Activated gamma-delta T cell (primary cell): ENCODE data around the gene HOXA9.

Experiments used
- DNase-seq: peaks from one replicate; lab custom pipeline; 2025; lab: John Stamatoyannopoulos, UW

HOXA9 gene

DNA sequence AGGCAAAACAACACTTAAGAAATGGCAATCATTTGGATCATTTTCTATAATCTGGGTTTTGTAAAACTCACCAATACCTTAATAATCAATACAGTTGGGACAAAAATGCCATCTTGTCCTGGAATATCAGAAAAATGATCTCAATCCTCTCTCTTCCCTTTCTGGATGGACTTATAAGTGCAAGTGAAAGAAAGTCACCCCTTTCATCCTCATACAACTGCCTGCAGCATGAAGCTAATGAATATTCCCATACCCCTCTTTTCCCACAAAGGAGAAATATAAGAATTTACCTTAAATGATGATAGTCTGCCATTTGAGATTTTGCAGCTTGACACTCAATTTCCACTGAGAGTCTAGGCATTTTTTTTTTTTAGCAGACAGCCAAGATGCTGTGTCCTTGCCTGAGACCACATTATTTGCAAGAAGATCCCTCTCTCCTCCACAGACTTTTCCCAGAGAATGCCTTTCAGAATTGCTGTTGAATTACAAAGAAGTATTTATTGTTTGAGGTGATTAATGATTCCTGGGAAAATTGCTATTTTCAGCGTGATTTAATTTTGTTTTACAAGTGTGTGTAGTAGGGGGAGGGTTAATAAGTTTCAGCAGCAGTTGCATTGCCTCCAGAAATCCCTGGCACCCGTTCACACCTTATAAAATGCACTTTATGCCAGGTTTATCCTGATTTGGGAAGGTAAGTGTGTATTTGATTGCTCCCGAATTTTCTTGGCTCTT lies 38.6 kb downstream of the HOXA9 start:
- DNase-seq, result no peak

DNA sequence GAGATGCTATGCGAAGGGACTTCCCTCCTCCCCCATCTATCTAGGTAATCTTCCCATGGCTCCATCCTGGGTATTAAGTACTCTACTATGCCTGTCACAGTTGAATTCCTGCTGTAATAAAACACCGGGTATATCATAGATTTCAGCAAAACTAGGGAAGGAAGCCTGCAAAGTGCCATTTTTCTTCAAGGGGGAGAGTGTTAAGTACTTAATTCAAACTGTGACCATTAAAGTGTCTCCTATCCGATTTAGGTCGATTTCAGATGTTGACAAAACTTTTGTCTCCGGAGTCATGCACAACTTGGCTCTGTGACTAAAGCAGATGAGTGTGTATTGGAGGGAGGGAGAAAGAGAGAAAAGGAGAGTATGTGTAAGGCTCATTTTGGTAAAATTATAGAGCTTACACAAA lies 39.3 kb downstream of the HOXA9 start:
- no peak for DNase-seq

DNA sequence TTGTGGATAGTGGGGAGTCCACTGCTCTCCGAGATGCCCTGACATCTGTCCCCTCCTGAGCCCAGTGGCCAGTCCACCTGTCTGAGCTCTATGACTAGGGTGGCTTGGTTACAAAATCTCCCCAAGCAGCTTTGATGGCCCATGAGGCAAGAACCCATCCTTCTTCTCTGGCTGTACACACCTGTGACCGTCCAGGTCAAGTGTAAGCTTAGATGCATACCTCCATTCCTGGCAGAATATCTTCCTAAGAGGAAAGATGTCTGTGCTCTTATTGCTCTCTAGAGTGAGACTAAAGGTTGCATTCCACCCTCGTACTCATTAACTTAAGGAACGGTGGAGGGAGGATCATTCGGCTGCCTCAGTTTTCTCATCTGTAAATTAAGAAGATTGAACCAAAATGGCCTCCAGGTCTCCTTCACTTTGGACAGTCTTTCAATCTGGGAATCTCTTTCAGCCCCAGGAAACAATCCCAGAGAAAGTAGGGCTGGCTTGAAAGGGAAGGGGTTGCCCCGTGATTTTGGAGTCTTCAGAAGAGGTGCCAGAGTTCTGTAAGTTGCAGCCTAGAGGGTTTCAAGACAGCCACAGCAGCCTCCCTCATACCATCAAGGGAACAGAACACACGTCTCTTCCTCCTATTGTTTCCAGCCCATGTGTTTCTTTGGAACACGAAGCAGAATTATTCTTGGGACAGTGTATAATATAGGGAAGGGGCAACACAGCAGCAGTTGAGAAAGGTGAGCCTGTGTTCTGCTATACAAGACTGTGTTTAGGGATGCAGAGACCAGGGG lies 40.2 kb downstream of the HOXA9 start:
- no peak for DNase-seq

DNA sequence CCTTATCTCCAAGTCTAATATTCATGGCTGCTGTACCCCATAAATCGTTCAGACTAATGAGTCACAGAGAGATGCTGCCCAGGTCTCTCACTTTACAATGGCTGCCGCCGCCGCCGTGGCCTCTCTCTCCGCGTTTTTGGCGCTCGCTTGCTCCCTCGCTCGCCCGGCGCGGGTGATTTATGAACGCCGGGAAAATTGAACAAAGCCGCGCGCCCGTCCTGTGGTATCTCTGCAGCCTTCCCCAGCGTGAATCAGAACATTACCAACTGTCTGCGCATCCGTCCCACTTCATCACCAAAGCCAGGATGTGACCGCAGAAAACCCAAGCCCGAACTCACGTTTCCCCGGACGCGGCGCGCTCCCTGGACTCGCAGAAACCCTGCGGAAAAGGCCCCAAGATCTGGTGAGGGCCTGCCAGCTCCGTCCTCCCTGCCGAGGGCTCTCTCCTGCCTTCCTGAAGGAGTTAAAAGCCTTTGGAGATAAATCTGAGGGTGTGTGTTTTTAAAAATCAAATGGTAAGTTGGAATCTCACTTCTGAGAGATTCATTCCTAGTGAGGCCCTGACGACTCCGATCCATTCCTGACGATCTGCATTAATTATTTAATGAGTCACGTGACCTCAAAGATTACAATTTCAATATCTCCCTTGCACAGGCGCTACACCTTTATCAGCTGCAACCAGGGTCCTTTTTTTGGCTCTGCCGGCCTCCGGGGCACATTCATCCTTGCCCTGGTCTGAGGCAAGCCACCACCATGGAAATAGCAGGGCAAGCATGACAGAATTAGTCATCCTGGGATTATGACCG lies 41.0 kb downstream of the HOXA9 start:
- DNase-seq, result no peak

DNA sequence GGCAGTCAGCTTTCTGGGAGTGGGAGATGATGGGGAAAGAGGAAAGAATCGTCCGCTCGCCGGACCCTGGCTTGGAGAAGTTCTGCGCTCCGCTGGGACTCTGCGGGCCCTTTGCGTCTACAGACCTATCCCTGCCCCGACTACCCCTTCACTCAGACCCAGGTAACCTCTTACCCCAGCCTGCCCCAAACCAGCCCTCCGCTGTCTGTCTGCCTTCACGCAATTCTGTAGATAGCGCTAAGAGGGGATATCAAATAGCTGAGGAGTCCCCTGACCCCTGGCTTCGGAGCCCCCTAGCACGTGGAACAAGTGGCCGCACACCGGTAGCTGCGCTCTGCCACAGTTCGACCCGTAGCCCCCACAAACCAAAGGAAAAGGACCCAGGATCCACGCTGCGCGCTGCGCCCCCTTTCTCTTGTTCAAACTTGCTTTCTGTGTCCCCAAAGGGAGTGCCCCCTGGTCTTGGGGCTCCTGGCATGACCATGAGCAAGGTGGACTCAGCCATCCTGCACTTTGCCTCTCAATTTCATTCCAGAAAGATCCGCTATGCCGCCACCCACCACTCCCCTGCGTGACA lies 41.8 kb downstream of the HOXA9 start:
- DNase-seq, result no peak

DNA sequence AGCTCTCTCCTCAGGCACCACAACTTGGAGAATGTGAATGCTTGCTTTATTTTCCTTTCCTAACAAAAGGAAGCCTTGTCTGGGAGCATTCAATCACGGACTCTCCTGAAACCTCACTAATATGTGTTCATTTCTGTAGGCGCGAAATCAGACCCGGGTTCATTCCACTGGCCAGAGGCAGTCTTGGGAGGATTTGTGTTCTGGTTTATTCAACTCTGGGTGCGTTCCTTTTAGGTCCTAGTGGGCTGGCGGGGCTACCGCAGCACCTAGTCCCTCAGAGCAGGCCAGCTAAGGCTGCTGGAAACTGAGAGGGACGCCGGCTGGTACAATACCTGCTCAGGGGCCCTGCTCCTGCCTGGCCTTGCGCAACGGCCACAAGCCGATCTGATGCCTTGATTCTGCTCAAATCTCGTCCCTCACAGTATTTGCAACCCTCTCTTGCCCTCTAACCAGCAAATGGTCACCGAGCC lies 42.3 kb downstream of the HOXA9 start:
- no peak for DNase-seq

DNA sequence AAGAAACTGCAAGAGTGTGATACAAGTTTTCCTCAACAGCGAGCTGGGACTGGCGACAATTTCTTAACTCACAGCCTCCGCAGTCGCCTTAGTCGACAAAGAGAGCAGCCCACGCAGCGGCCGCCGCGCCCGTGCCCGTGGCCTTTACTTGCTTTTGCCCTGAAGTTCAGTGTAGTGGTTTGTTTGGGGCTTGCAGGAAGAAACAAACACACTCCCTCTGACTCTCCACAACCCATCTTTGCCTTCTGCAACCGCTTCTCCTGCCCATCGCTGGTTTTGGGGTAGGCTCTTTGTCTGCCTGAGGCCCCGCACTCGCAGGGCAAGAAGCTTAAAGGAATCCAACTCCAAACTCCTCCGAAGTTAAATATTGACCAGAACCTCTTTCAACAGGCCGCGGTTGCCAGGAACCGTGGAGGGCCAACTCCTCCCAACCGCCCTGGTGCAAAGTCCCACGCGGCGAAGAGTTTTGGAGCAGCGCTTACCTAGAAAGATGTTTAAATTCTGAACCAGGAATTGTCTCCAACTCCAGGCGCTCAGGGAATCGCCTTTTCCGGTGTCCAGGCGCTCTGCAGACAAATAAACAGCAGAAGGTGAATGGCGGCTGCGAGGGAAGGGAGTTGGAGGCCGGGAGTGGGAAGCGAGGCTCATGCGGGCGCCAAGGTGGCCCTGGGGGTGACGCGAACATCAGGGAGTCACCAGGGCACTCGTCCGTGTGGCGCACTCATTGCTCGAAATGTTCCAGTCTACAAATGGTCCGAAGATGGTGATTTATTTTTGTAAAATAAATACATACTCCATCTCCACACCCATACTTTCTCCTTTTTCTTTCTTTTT lies 43.0 kb downstream of the HOXA9 start:
- no peak for DNase-seq

DNA sequence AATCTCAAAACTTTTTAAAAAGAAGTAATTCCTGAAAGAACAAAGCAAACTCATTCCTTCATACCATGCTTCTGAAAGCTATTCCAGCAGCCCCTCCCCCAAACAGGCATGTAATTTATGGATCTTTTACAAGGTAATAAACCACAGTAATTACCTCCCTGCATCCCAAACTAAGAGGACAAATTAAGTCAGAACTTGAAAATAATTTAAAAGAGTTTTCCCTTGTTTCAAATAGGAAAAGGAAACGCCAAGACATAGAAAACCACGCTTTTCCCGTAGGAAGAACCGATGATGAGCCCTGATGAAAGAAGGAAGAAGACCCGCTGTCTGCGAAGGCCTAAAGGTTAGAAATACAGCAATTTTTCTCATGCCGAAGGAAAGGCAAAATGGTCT lies 43.7 kb downstream of the HOXA9 start:
- DNase-seq, result no peak

DNA sequence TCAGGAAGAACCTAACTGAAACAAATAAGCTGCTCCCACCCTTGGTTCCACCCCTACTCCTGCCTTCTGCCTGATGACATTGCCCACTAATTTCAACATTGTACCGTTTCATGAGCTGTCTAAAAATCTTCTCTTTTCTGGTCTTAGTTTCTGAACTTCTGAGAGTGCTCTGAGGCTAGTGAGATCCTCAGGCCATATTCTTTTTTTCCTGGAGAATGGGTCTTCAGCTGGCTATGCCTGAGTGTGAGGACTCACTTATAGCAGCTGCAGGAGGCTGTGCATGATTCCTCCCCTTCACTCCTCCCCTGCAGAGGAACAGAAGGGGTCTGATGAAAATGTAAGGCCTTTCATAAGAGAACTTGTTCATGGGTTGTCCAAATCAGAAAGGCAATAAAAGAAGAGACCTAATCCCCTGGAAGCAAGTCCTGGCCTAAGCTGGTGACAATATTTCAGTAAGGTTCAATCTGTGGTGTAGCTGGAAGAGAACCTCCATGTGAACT lies 45.9 kb downstream of the HOXA9 start:
- DNase-seq, result no peak

DNA sequence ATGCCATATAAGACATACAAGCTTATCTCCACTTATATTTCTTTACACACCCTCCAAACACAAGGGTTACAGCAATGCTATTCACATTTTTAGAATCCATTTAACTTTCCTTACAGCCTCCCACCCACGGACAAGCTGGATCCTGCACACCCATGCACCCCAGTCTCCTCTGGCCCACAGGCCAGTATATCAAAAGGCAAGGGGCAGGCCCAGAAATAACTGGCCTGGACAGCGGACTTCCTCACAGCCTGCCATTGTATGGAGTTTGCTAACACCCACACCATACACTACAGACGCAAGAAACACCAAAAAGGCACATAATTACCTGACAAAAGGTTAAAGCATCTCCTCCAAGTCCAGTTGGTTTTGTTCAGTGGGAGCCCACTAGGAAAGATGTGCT lies 46.8 kb downstream of the HOXA9 start:
- no peak for DNase-seq

DNA sequence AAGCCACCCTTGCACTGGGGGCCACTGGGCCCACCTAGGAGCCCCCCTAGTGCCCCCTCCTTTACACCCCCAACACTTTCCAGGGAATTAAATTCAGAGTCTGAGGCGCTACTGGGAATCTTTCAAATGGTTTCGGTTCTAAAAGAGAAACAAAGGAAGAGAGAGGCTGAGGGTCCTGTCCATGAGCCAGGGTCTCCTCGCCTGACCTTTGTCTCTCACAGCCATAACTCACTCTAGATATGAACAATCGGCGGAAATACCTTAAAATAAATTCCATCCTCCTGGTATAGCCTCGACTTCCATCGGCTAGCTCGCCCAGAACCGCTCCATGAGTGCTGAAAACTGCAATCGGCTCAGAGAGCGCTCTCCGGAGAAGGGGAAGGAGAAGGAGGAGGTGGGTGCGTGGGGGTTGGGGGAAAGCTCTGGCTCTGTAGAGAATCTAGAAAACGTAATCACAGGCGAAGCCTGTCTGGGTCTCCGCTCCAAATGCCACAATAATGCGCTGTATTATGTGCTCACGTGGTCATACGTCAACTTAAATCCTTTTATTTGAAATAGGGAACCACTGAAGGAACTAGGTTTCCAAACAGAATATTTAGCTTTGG lies 47.3 kb downstream of the HOXA9 start:
- DNase-seq, result no peak

DNA sequence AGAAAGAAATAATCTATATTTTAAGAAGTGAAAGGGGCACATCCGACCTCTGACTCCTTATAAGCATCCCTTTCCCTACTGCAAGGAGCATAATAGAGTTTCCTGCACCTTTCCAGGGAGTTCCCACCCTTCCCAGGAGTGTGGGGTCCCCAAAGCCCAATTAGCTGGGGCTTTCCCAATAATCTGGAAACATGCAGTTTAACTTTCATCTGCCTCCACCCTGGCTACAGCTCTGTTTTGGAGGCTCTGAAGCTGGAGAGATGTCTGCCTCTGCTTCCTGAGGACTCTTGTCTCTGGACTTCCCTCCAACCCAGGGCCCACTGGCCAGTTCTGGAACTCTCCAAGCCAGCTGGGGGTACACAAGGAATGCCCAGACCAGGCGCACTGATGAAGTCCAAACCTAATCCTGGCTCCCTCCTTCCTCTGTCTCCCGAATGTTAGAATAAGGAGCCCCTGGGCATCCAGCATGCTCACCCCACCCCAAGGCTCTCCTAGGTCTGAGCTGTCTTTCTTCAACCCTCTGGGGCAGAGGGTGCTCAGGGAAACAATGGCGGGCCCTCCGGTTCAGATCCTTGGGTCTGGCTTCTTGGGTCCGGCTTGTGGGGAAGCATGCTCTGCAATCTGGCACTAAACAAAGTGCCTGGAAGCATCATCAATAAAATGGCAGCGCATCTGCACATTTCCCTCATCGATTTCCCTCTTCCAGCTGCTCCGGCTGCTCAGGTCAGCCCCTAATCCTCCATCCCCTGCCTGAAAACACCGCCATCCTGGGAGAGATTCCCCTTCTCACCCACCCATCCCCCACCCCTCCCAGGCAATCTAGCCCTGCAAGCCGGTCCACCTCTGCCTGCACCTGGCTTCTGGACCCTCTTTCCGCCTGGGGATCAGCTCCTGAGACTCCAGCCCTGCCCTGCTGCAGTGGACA lies 48.1 kb downstream of the HOXA9 start:
- no peak for DNase-seq

DNA sequence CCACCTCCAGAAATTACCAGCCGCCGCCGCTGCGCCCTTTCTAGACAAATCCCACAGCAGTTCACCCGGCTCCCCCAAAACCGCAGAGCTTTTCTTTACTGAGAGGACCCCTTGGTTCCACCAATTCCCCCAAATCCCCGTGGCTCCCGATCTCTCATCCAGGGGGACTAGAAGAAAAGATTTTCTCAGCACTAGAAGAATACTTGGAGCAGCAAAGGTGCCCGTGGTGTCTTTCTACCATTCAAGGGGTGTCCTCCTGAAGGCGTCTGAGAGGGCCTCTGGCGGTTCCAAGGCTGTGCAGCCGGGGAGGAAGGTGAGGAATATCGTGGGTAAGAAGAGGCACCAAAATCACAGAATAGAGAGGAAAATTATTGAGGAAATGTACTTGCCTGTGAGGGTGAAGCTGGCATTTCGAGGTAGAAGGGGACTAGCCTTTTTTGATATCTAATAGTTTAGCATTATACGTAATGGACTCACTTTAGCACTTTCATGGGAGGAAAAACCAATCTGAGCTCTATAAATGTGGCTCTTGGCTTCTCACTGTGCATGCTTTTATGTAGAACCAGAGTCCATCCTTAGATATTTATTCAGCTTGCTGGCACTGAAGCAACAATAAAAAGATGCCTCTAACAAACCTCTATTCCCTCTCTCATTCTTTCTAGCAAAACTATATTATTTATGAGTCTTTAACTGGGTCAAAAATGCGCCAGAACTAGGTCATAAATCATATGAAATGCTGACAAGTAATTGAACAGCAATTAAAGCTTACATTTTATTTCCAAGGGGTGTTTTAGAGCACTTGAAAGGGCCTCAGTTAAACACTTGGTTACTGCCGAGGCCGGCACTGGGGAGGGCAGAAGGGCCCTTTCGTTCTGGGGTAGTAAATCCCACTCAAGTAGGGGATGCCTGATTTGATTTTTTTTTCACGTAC lies 49.0 kb downstream of the HOXA9 start:
- DNase-seq, result no peak

DNA sequence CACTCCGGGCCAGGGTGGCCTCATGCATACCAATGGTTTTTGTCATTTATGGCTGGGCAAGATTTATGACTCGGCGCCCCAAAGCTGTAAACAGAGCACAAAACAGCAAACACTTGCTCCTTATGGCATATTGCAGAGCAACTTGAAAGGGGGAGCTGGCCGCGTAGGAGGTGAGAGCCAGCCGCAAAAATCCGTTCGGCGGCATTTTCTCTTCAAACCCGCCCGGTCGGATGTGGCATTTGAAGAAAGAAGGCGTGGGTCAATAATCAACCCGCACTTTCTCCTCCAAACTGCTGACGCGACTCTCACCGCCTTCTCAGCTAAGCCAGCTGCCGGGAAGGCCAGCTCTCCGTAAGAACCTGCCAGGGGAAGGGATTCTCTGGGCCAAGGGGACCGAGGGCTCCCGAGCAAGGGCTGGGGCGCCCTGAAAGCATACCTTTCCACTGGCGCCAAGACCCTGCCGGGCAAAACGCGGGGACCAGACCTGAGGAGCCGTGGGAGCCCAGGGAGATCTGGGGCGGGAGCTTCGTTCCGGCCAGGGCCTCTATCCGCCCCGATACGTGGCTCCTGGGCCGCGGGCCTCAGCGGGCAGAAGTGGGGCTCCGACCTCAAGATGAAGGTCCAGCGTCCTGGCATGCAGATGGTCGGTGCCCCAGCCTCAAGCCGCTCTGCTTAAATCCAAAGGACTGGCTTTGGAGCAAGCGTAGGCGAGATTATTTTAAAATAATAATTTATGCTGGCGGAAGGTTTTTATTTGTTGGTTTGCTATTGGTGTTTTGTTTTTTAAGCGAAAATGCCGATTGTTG lies 49.9 kb downstream of the HOXA9 start:
- no peak for DNase-seq

DNA sequence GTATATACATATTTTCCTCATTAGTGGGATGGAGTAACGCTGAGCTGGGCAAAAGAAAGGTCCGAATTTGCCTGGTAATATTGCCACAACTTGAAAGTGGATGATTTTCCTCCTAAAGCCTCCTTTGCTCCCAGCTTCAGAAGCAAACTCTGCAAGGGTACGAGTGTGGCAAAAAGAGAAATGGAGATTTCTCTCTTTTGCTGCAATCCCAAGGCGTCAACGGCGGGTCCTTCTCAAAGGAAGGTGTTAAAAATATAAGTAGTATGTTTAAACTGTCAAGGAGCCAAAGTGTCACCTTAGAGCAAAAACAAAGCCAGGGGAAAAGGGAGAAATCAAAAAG lies 50.5 kb downstream of the HOXA9 start:
- DNase-seq, result no peak

DNA sequence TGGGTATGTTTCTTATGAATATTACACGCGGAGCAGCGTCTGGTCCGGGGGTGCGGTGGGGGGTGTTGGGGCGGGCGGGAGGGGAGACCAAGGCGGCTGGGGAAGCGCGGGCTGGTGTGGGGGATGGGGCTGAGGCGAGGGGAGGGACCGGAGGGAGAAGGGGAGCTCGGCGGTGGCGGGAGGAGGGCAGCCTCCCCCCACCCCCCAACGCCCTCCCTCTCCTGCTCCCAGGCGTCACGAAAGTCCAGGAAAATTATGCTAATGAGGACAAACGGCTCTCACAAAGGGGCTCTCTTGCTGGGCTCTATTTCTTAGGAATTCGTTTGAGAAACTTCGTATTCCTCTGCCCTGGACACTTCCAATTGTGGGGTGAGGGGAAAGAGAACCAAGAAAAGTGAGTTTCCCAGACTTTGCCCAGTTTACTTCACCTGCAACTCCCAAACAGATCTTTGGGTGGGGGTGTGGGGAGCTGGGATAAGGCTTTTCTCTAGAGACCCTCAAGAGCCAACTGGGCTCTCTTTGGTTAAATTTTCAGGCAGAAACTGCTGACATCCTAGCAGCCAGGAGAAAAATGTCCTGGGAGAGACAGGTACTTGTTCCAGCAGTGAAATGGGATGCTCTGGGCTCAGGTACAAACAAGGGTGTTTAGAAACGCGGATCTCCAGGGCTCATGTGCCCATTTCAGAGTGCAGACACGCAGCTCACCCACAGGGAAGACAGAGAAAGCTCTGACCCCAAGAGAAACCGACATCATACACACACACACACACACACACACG lies 51.2 kb downstream of the HOXA9 start:
- DNase-seq, result no peak
